Measurements from ENCODE around the gene FANCB. TPM values are rescaled to one million over a fixed set of nuclear protein-coding genes. Genes with fewer than 3 reads are reported as not detected.

The FANCB gene
- total and polyA plus RNA-seq, 2 donors (not counting 3 experiments of a cell fraction or from before 2014, with no cell fraction given): 1.3 to 6.6 TPM

GRCh38 chrX:14865201-14865600 is 7.7 kb downstream of the FANCB start:
- no peaks in the 10 kb centered on the region for H3K36me3 ChIP-seq (ENCODE audit: control insufficient read depth in 2 of 2, extremely low read depth in 1 of 2, insufficient read depth in 2 of 2, low read length in 2 of 2)
- no peak for FAIRE-seq
- H3K79me2 ChIP-seq (ENCODE audit: control insufficient read depth, insufficient read depth, low read length): peaks cover 26% of the 10 kb centered on the region
- no peak overlapping the region for H3K4me2 ChIP-seq (ENCODE audit: insufficient read depth, low read length)
- no TSS peak for BruUV-seq (replicated peaks)
- ChIA-PET CTCF (no interaction called here), POLR2A (no interaction called here)
- intact Hi-C loops (cut with micrococcal nuclease): no loop called here
- TF ChIP-seq POLR2AphosphoS5 (IDR thresholded peaks at IDR 0.05; ENCODE audit: insufficient read depth, low read depth, low read length): no peak
- no peaks in the 10 kb centered on the region for H4K20me1 ChIP-seq (replicated peaks; ENCODE audit: control insufficient read depth, extremely low read depth, insufficient read depth, low read length)
- dilution Hi-C loops (cut with MboI; ENCODE audit: extremely low pct_ligation_motif_present, low sequenced_read_pairs): no loop called here
- no peak overlapping the region for H2AFZ ChIP-seq (ENCODE audit: low read depth, low read length)
- H3K27me3 ChIP-seq (ENCODE audit: control insufficient read depth in 2 of 2, insufficient read depth in 2 of 2, low read length in 2 of 2): no peaks in the 10 kb centered on the region
- no peak overlapping the region for H3K4me3 ChIP-seq (replicated peaks in 1 of 3; ENCODE audit: insufficient read depth in 1 of 3, low read depth in 1 of 3, low read length in 3 of 3)
- H3K9me3 ChIP-seq (replicated peaks; ENCODE audit: control insufficient read depth, insufficient read depth, low read length): no peaks in the 10 kb centered on the region
- no peaks in the 10 kb centered on the region for H3K9me1 ChIP-seq (replicated peaks; ENCODE audit: control insufficient read depth, extremely low read depth, insufficient read depth, low read length)
- H3K4me1 ChIP-seq (ENCODE audit: control insufficient read depth, extremely low read depth, insufficient read depth, low read length): no peaks in the 10 kb centered on the region
- DNase-seq (ENCODE audit: low read depth, low spot score): peak; percentile 19
- H3K9ac ChIP-seq (replicated peaks; ENCODE audit: extremely low read depth, insufficient read depth, low read length): no peak overlapping the region
- H3K27ac ChIP-seq (ENCODE audit: insufficient read depth, low read depth, low read length): no peak overlapping the region

DNA sequence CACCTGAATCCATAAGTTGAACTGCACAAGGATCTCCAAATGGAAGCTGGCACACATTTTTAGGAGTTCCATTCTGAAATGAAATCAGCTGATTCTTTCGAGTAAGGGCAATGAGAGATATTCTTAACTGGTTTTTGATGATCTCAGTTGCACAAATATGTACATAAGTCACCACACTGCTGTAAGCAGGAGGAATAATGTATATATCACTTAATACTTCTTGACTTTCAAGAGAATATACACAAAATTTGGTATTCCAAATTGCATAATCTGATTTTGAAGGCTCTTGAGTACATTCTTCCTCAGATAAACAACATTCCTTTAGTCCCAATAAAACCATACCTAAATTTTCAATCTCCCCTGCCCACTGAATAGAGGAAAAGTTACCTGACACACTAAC is 8.2 kb downstream of the FANCB start:
- no peak overlapping the region for H2AFZ ChIP-seq (ENCODE audit: low read depth, low read length)
- intact Hi-C loops (cut with micrococcal nuclease) (no loop called here), dilution Hi-C loops (cut with MboI; ENCODE audit: extremely low pct_ligation_motif_present, low sequenced_read_pairs) (no loop called here)
- H3K4me1 ChIP-seq (ENCODE audit: control insufficient read depth, extremely low read depth, insufficient read depth, low read length): no peaks in the 10 kb centered on the region
- H3K27ac ChIP-seq (ENCODE audit: insufficient read depth, low read depth, low read length): no peak overlapping the region
- ChIA-PET POLR2A (no interaction called here), CTCF (no interaction called here)
- H3K79me2 ChIP-seq (ENCODE audit: control insufficient read depth, insufficient read depth, low read length): peaks cover 23% of the 10 kb centered on the region
- TF ChIP-seq EZH2 (IDR thresholded peaks at IDR 0.05; ENCODE audit: borderline replicate concordance, low read depth, low read length, severe bottlenecking) (no peak), JUN (IDR thresholded peaks at IDR 0.05; ENCODE audit: borderline replicate concordance, insufficient read depth, insufficient read length, low read depth) (no peak), CTCF (IDR thresholded peaks at IDR 0.05; ENCODE audit: extremely low read depth in 1 of 2, insufficient read depth in 1 of 2, low read depth in 1 of 2, low read length in 2 of 2) (no peak), MYC (IDR thresholded peaks at IDR 0.05; ENCODE audit: low read depth, low read length) (no peak), POLR2AphosphoS5 (IDR thresholded peaks at IDR 0.05; ENCODE audit: insufficient read depth, low read depth, low read length) (no peak), POLR2A (IDR thresholded peaks at IDR 0.05; ENCODE audit: low read depth, low read length) (no peak), FOS (IDR thresholded peaks at IDR 0.05; ENCODE audit: borderline replicate concordance, insufficient read depth, low read length) (no peak)
- TF ChIP-seq, protein P1, sequence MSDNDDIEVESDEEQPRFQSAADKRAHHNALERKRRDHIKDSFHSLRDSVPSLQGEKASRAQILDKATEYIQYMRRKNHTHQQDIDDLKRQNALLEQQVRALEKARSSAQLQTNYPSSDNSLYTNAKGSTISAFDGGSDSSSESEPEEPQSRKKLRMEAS (IDR thresholded peaks at IDR 0.05; ENCODE audit: insufficient read depth, insufficient read length): no peak
- no peak for FAIRE-seq
- H3K27me3 ChIP-seq (ENCODE audit: control insufficient read depth in 2 of 2, insufficient read depth in 2 of 2, low read length in 2 of 2): no peaks in the 10 kb centered on the region
- no peaks in the 10 kb centered on the region for H4K20me1 ChIP-seq (replicated peaks; ENCODE audit: control insufficient read depth, extremely low read depth, insufficient read depth, low read length)
- BruUV-seq (replicated peaks): no TSS peak
- H3K9ac ChIP-seq (replicated peaks; ENCODE audit: extremely low read depth, insufficient read depth, low read length): no peak overlapping the region
- DNase-seq (ENCODE audit: low read depth, low spot score): no peak
- no peak overlapping the region for H3K4me3 ChIP-seq (replicated peaks in 1 of 3; ENCODE audit: insufficient read depth in 1 of 3, low read depth in 1 of 3, low read length in 3 of 3)
- no peak overlapping the region for H3K4me2 ChIP-seq (ENCODE audit: insufficient read depth, low read length)
- no peaks in the 10 kb centered on the region for H3K9me3 ChIP-seq (replicated peaks; ENCODE audit: control insufficient read depth, insufficient read depth, low read length)
- no peaks in the 10 kb centered on the region for H3K9me1 ChIP-seq (replicated peaks; ENCODE audit: control insufficient read depth, extremely low read depth, insufficient read depth, low read length)
- no peaks in the 10 kb centered on the region for H3K36me3 ChIP-seq (ENCODE audit: control insufficient read depth in 2 of 2, extremely low read depth in 1 of 2, insufficient read depth in 2 of 2, low read length in 2 of 2)
